ENCODE results near the gene MON1A.
"Not testable (repeated sequence)": the region's sequence is repeated elsewhere in the genome, so short reads cannot be mapped to it uniquely, and the experiment has no call there.

Gene MON1A, protein sequence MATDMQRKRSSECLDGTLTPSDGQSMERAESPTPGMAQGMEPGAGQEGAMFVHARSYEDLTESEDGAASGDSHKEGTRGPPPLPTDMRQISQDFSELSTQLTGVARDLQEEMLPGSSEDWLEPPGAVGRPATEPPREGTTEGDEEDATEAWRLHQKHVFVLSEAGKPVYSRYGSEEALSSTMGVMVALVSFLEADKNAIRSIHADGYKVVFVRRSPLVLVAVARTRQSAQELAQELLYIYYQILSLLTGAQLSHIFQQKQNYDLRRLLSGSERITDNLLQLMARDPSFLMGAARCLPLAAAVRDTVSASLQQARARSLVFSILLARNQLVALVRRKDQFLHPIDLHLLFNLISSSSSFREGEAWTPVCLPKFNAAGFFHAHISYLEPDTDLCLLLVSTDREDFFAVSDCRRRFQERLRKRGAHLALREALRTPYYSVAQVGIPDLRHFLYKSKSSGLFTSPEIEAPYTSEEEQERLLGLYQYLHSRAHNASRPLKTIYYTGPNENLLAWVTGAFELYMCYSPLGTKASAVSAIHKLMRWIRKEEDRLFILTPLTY

DNA sequence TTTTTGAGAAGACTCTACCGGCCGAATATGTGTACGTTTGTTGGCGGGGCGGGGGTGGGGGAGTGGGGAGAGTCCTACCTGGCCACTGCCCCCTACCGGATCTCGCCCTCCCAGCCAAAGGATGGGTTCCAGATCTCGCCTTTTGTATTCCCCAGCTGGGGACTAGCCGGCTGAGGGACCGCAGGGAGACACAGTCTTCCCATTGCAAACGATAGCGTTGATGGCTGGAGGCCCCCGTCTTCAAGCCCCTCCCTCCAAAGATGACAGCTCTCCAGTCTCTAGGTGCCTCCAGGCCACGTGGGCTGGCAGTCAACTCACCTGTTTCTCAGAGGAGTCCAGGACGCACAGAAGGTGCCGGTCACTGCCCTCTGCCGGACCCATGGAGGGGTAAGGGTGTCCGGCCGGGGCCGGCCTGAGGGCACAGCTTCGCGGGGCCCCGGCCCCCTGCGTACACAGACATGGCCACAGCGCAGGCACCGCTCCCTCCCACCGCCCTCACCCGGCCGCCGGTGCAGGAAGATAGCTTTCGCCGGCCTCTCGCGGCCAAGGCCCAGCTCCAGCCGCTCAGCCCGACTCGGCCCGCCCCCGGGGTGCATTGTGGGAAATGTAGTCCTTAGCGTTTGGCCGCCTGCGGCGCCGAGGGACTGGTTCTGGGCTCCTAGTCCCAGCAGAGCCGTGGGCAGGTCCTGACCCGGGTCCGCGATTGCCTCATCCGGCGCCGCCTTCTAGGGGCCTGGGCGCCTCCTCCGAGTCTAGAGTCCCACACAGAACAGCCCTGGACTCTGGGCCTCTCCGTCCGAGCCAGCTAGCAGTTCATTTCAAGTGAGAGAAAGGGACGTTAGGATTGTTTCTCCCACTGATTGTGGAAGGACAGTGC, at the start of gene MON1A:
TSS of gene MON1A (minus strand) at position 521 of the 877 bp plus-strand sequence. CDS start 16,465 bp downstream, outside the sequence.
- DNase-seq (ENCODE audit: low read depth), result peak; percentile 78

DNA sequence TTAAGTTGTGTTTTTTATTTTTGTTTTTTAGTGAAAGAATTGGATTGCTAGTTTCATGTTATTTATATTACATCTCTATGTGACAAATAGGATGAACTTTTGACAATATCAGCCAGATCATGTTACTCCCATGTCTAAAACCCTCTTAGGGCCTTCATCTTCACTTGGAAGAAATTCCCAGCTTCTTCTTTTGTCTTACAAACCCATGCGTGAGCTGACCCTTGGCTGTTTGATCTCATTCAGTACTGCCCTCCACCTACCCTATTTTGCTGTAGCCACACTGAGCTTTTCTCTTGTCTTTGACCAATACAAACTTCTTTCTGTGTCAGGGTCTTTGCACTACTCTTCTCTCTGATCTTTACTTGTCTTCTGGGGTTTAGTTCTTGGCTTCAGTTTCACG, 47.3 kb upstream of the MON1A start:
- DNase-seq (ENCODE audit: low read depth), result no peak

DNA sequence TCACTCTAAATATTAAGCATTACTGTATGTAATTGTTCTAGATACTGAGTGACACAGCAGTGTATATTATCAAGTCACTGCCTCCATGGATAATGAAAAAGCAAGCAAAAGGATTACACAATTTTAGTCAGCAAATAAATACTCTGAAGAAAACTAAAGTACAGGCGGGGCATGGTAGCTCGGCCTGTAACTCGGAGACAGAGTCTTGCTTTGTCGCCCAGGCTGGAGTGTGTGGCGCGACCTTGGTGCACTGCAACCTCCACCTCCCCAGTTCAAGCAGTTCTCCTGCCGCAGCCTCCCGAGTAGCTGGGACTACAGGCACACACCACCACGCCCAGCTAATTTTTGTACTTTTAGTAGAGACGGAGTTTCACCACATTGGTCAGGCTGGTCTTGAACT, 43.0 kb upstream of the MON1A start:
- no peak for DNase-seq (ENCODE audit: low read depth)

- no peak for DNase-seq (ENCODE audit: low read depth)
Measured at GRCh38 chr3:49968346-49968745, 38.7 kb upstream of the MON1A start.

DNA sequence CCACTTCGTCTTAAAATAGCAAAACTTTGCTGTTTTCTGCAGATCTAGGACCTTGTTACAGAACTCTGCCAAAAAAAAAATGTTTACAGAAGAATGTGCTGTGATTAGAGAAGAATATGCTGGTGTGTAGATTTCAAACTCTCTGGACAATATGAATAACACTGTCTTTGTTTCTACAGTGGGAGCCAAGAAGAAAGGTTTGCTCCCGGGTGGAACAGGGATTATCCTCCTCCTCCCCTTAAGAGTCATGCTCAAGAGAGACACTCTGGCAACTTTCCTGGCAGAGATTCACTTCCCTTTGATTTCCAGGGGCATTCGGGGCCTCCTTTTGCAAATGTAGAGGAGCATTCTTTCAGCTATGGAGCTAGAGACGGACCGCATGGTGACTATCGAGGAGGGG, 37.7 kb upstream of the MON1A start:
- DNase-seq (ENCODE audit: low read depth), result no peak

- DNase-seq (ENCODE audit: low read depth), result no peak
Measured at GRCh38 chr3:49966233-49966942, 36.8 kb upstream of the MON1A start.

GRCh38 chr3:49955636-49956035, 26.0 kb upstream of the MON1A start:
- no peak for DNase-seq (ENCODE audit: low read depth)

DNA sequence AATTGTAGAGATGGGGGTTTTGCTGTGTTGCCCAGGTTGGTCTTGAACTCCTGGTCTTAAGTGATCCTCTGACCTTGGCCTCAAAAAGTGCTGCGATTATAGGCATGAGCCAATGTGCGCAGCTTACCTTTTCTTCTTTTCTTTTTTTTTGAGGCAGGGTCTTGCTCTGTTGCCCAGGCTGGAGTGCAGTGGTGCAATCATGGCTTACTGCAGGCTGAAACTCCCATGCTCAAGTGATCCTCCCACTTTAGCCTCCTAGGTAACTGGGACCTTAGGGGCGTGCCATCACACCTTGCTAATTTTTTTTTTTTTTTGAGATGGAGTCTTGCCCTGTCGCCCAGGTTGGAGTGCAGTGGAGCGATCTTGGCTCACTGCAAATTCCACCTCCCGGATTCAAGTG, 23.3 kb upstream of the MON1A start:
- no peak for DNase-seq (ENCODE audit: low read depth)

- DNase-seq (ENCODE audit: low read depth), result no peak
Measured at GRCh38 chr3:49942651-49943050, 13.0 kb upstream of the MON1A start.

DNA sequence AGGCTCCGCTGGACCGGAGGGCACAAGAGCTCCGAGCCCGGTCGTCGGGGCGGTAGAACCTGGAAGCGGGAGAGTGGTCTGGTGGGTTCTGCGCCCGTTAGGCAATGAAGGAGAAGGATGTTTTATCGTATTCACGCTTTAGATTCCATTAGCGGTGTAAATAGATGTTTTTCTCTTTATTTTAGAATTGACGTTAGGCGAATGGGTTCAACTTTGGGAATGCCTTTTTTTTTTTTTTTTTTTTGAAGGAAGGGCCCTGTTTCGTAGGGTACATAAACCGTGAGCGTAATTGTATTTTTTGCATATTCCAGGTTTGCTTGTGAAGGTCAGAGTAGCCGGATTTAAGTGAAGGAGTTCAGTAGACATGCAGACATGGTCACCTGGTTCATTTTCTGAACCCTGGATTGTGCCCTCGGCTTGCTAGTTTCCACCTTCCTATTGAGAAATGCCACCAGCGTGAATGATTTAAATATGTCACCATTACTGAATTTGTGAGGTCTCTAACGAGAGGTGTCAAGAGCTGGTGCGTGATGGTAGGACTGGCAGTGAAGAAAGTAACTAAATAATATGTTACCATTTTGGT, 11.1 kb upstream of the MON1A start:
- DNase-seq (ENCODE audit: low read depth), result no peak

DNA sequence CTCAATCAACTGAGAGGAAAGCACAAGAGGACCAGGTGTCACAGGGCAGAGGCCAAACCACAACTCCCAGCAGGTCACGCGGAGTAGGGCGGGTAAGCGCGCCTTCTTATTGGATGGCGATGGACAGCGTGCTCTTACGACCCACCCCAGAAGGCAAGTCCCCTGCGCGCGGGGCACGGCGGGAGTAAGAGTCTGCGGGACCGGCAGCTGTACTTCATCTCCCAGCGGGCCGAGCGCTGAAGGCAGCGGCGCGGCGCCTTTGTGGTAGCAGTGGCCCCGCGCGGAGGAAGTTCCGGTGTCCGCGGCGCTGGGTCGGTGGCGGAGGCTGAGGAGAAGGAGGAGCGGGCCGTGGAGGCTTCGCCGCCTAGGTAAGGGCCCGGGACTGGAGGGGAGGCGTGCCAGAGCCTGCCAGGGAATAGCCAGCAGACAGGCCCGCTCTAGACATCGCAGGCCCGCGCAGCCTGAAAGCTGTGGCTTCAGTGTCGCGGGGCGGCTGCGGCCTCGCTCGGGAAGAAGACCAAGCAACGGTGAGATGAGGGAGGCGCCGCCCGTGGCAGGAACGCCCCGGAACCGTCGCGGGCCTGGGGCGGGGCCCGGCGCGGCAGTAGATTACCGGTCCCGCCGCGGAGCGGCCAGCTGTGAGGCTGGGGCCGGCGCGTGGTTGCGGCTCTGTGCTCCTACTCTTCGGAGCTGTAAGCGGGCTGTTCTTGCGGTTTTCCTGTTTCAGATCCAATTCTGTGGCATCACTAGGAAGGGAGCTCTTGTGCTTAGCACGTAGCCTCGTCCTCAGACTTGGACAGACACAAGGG, 10.5 kb upstream of the MON1A start, which contains the start of gene RBM6:
TSS of gene RBM6 (plus strand) at position 293 of the 809 bp plus-strand sequence. CDS start 22,492 bp downstream, outside the sequence.
- peak; percentile 90 for DNase-seq (ENCODE audit: low read depth)

- DNase-seq (ENCODE audit: low read depth), result no peak
Measured at GRCh38 chr3:49937090-49937489, 7.5 kb upstream of the MON1A start.

DNA sequence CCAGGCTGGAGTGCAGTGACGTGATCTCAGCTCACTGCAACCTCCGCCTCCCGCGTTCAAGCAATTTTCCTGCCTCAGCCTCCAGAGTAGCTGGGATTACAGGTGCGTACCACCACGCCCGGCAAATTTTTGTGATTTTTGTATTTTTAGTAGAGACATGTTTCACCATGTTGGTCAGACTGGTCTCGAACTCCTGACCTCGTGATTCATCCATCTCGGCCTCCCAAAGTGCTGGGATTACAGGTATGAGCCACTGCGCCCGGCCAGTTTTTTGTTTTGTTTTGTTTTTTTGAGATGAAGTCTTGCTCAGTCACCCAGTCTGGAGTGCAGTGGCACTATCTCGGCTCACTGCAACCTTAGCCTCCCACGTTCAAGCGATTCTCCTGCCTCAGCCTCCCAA, 2.7 kb upstream of the MON1A start:
- not testable (repeated sequence) for DNase-seq (ENCODE audit: low read depth)

DNA sequence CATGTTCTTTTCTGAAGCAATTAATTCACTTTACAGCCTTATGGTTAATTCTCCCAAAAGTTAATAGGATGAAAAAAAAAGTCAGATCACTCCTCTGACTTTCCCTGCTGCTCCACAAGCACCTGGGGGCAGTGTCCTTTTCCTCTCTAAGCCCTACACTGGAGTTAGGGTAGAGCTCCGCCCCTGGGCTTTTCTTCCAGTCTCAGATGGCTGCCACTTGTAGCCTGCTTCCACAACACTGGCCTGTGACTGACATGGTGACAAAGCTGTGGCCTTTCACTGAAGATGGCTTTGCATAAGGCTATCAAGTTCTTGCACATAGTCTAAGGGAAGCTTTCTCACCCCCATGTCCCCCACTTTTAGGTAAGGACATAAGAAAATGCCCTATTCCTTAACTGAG, 1.3 kb upstream of the MON1A start:
- no peak for DNase-seq (ENCODE audit: low read depth)

GRCh38 chr3:49930168-49930690, 618 bp upstream of the MON1A start:
- no peak for DNase-seq (ENCODE audit: low read depth)

DNA sequence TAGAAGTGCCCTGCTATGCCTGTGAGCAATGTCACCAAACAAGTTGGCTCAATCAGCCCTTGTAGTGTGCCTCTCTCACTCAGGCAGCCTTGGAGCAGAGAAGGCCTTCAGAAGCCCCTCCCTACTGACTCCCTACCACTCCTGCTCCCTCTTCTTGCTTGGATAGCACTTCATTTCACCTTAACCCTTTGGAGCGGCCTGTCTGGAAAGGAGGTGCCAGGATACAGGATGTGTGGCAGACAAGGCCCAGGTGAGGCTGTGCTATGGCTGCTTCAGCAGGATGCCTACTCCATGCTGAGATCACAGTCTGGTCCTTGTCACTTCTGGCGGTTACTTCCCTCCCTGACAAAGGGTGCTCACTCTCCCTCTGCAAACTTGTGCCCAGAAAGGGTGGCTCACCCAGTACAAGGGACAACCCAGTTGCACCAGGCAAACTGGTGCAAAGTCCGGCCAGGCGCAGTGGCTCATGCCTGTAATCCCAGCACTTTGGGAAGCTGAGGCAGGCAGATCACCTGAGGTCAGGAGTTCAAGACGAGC, 1.1 kb downstream of the MON1A start:
- no peak for DNase-seq (ENCODE audit: low read depth)

GRCh38 chr3:49927798-49928197, 1.8 kb downstream of the MON1A start:
- DNase-seq (ENCODE audit: low read depth), result no peak

DNA sequence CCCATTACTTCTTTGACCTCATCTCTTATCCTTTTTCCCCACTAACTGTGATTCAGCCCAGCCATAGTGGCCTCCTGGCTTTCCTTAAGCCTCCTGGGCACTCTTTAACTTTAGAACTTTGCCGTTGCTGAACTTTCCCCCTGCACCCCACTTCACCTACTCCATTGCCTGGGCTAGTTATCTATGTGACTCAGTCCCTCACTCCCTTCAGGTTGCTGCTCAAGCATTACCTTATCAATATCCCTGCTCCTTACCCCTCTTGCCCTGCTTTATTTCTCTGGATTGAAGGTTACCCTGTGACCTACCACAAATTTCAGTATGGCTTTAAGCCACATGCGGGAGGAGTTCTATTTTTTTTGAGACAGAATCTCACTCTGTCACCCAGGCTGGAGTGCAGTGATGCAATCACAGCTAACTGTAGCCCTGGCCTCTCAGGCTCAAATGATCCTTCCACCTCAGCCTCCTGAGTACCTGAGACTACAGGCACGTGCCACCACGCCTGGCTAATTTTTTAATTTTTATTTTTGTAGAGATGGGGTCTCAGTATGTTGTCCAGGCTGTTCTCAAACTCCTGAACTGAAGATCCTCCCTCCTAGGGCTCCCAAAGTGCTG, 3.4 kb downstream of the MON1A start:
- DNase-seq (ENCODE audit: low read depth), result no peak

GRCh38 chr3:49925485-49925884, 4.1 kb downstream of the MON1A start:
- DNase-seq (ENCODE audit: low read depth), result no peak

GRCh38 chr3:49924683-49925082, 4.9 kb downstream of the MON1A start:
- no peak for DNase-seq (ENCODE audit: low read depth)
